GM21619 (cell line): ENCODE measurements around the gene DHRS13.
"Not testable (repeated sequence)": the region's sequence is repeated elsewhere in the genome, so short reads cannot be mapped to it uniquely, and the experiment has no call there.

ENCODE experiments used
- ATAC-seq: cut with Tn5 transposase; IDR thresholded peaks from one replicate; pipeline ENCODE4 v1.9.1; 2021; ENCODE audit not compliant: unreplicated experiment

The DHRS13 gene

GRCh38 chr17:28883967-28884702 is 18.7 kb downstream of the DHRS13 start:
- no peak for ATAC-seq

- no peak for ATAC-seq
Measured at GRCh38 chr17:28882154-28882895, 20.6 kb downstream of the DHRS13 start.

- no peak for ATAC-seq
Measured at GRCh38 chr17:28881533-28882056, 21.3 kb downstream of the DHRS13 start.

GRCh38 chr17:28880572-28880945 is 22.3 kb downstream of the DHRS13 start:
- no peak for ATAC-seq

- ATAC-seq, result no peak
Measured at GRCh38 chr17:28879886-28880571, 22.9 kb downstream of the DHRS13 start.

GRCh38 chr17:28878981-28879380 is 23.9 kb downstream of the DHRS13 start:
- no peak for ATAC-seq

GRCh38 chr17:28878158-28878910 is 24.5 kb downstream of the DHRS13 start:
- no peak for ATAC-seq

GRCh38 chr17:28877150-28877711 is 25.6 kb downstream of the DHRS13 start:
- not testable (repeated sequence) for ATAC-seq

- no peak for ATAC-seq
Measured at GRCh38 chr17:28875848-28876550, 26.9 kb downstream of the DHRS13 start.

- no peak for ATAC-seq
Measured at GRCh38 chr17:28874750-28875149, 28.1 kb downstream of the DHRS13 start.

- ATAC-seq, result no peak
Measured at GRCh38 chr17:28873839-28874238, 29.0 kb downstream of the DHRS13 start.

GRCh38 chr17:28871056-28871579 is 31.8 kb downstream of the DHRS13 start:
- peak; percentile 97 for ATAC-seq

GRCh38 chr17:28867276-28867675 is 35.6 kb downstream of the DHRS13 start:
- no peak for ATAC-seq

- no peak for ATAC-seq
Measured at GRCh38 chr17:28865946-28866752, 36.7 kb downstream of the DHRS13 start.

GRCh38 chr17:28864991-28865849 is 37.7 kb downstream of the DHRS13 start:
- ATAC-seq, result no peak

- ATAC-seq, result no peak
Measured at GRCh38 chr17:28863953-28864352, 38.9 kb downstream of the DHRS13 start.

- ATAC-seq, result no peak
Measured at GRCh38 chr17:28862561-28862960, 40.3 kb downstream of the DHRS13 start.
